ENCODE measurements around the gene NFE2L2. TPM values are rescaled to one million over a fixed set of nuclear protein-coding genes. Genes with fewer than 3 reads are reported as not detected.
A peak's percentile ranks its signal among the peaks of the same experiment; 100 is the strongest.
"Not testable (repeated sequence)": the region's sequence is repeated elsewhere in the genome, so short reads cannot be mapped to it uniquely, and the experiment has no call there.

The NFE2L2 gene
- total RNA-seq: 10 to 100 TPM; 68.2 to 84.1 TPM

DNA sequence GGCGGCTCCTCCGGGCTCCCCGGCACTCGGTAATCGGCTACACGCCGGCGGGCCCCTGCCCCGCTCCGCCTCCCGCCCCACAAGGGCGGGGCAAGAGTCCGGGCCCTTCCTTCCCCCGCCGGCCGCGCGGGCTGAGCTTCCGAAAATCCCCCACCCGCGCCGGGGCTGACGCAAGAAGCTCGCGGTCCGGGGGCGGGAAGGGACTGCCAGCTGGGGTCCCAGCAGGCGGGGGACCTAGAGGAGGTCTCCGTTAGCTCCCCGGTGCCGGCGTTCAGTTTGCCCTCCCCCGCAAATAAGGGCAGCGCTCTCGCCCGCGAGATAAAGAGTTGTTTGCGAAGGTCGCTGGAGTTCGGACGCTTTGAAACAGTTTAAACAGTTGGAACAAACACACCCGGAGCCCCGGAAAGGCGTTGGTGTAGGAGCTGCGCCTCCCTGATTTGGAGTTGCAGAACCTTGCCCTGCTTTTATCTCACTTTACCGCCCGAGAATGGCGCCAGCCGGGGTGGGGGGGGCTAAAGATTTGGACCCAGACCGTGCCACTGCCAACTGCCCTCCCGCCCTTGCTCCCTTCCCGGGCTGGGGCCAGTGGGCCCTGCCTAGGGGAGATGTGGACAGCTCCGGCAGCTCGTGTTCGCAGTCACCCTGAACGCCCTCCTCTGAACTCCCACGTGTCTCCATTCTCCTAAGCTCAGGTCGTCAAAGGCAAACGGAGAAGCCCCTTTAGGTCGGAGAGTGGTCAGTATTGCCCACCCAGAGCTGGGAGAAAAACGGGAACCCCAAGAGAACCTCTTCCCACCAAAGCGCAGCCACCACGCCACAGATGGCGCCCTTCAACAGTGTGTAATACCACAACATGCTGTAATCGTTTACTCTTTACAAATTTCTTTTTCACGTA, at the start of gene NFE2L2:
Gene NFE2L2, minus strand, starts transcription at position 35 of the 895 bp plus-strand sequence. CDS start 151 bp downstream, outside the sequence.
- TF ChIP-seq, protein P1, sequence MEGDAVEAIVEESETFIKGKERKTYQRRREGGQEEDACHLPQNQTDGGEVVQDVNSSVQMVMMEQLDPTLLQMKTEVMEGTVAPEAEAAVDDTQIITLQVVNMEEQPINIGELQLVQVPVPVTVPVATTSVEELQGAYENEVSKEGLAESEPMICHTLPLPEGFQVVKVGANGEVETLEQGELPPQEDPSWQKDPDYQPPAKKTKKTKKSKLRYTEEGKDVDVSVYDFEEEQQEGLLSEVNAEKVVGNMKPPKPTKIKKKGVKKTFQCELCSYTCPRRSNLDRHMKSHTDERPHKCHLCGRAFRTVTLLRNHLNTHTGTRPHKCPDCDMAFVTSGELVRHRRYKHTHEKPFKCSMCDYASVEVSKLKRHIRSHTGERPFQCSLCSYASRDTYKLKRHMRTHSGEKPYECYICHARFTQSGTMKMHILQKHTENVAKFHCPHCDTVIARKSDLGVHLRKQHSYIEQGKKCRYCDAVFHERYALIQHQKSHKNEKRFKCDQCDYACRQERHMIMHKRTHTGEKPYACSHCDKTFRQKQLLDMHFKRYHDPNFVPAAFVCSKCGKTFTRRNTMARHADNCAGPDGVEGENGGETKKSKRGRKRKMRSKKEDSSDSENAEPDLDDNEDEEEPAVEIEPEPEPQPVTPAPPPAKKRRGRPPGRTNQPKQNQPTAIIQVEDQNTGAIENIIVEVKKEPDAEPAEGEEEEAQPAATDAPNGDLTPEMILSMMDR (IDR thresholded peaks at IDR 0.05): peak in 1 of 2 donors; percentile 63
- H3K9me3 ChIP-seq: no peaks in the 10 kb centered on the region
- peaks cover 0 to 37% of the 10 kb centered on the region in 2 donors for H3K4me1 ChIP-seq
- peak within 1 kb of the TSS; percentile 100 for H3K27ac ChIP-seq
- peak within 1 kb of the TSS; percentile 89 to 99 for H3K4me3 ChIP-seq
- DNase-seq (ENCODE audit: low spot score): peak; percentile 94
- H3K27me3 ChIP-seq: no peaks in the 10 kb centered on the region
- H3K36me3 ChIP-seq: no peaks in the 10 kb centered on the region

DNA sequence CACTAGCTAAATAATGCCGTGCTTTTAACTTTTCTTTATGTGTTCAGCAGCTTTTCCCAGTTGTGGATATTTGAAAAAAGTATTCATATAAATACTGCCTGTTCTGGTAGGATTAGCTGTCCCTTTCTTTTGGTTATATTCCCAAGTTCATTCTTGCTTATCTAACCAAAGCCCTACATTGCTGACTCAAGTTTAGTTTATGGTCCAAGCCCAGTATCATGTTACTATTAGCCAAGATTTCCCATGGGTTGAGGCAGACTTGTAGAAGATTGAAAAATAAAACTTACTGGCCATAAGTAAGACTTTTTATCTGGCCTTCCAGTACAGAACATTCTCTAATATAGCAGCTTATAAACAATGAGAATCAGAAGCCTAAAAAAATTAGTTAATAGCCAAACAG, 49.7 kb upstream of the NFE2L2 start:
- TF ChIP-seq, protein P1 (IDR thresholded peaks at IDR 0.05): no peak
- peaks cover 0 to 23% of the 10 kb centered on the region in 2 donors for H3K4me1 ChIP-seq
- H3K36me3 ChIP-seq: no peaks in the 10 kb centered on the region
- H3K4me3 ChIP-seq: no peak overlapping the region
- no peak for DNase-seq (ENCODE audit: low spot score)
- no peaks in the 10 kb centered on the region for H3K9me3 ChIP-seq
- H3K27me3 ChIP-seq: no peaks in the 10 kb centered on the region
- peak overlapping the region; percentile 11 to 50 for H3K27ac ChIP-seq

DNA sequence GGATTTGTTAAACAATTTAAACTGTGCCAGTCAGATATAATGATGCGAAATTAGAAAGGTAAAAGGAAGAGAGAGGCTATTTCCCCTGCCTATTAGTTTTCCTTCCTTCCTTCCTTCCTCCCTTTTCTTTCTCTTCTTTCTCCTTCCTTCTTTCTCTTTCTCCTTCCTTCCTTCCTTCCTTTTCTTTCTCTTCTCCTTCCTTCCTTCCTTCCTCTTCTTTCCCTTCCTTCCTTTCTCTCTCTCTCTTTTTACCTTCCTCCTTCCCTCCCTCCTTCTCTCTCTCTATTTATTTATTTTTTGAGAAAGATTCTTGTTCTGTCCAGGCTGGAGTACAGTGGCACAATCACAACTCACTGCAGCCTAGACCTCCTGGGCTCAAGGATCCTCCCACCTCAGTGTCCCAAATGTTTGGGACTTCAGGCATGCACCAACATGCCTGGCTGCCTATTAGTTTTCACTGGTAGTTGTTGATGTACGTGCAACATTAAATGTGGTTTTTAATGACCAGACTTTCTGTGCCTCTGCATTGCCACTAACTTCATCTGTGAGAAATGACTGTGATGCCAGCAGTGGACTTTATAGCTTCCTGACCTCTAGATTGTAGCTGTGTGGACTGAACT, 48.7 kb upstream of the NFE2L2 start:
- Histone ChIP-seq H3K4me1 (peaks cover 0 to 23% of the 10 kb centered on the region in 2 donors), H3K4me3 (no peak overlapping the region), H3K36me3 (no peaks in the 10 kb centered on the region), H3K9me3 (no peaks in the 10 kb centered on the region), H3K27me3 (no peaks in the 10 kb centered on the region), H3K27ac (peak overlapping the region in 1 of 2 donors; percentile 25)
- DNase-seq (ENCODE audit: low spot score): no peak
- TF ChIP-seq, protein P1 (IDR thresholded peaks at IDR 0.05): no peak

DNA sequence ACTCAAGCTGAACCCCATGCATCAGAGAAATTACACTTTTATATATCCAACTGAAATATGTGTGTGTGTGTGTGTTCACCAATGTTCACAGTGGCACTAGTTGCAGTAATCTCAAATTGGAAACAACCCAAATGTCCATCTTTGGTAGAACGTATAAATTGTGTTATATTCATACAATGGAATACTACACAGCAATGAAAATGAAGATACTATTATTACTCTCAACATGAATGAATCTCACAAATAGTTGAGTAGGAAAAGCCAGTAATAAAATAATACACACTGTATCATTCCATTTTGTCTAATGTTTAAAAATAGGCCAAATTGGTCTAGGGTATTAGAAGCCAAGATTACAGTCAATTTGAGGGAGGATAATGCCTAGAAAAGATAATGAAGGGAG, 48.0 kb upstream of the NFE2L2 start:
- TF ChIP-seq, protein P1 (IDR thresholded peaks at IDR 0.05): no peak
- H3K4me3 ChIP-seq: no peak overlapping the region
- H3K27me3 ChIP-seq: no peaks in the 10 kb centered on the region
- DNase-seq (ENCODE audit: low spot score): no peak
- no peak overlapping the region for H3K27ac ChIP-seq
- H3K36me3 ChIP-seq: no peaks in the 10 kb centered on the region
- peaks cover 0 to 23% of the 10 kb centered on the region in 2 donors for H3K4me1 ChIP-seq
- H3K9me3 ChIP-seq: no peaks in the 10 kb centered on the region

DNA sequence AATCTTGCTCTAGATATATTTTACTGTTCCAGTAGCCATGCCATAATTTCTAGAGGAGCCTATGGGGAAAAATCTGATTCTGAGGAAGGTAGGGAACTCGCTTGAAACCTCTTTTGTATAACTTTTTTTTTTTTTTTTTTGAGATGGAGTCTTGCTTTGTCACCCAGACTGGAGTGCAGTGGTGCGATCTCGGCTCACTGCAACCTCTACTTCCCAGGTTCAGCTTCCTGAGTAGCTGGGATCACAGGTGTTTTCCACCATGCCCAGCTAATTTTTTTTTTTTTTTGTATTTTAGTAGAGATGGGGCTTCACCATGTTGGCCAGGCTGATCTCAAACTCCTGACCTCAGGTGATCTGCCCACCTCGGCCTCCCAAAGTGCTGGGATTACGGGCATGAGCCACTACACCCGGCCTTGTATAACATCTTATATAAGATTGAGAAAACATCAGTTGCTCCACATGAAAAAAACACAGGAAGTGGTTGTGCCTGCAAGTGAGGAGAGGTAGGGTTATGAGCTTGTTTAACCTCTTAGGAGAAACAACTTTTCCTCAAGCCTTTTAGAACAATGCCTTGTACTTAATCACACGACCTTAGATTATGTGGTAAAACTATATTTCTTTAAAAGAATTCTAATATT, 45.3 kb upstream of the NFE2L2 start:
- not testable (repeated sequence) for H3K27ac ChIP-seq; H3K4me3 ChIP-seq; H3K36me3 ChIP-seq; H3K9me3 ChIP-seq; DNase-seq (ENCODE audit: low spot score); H3K27me3 ChIP-seq
- peaks cover 0 to 15% of the 10 kb centered on the region in 2 donors for H3K4me1 ChIP-seq

DNA sequence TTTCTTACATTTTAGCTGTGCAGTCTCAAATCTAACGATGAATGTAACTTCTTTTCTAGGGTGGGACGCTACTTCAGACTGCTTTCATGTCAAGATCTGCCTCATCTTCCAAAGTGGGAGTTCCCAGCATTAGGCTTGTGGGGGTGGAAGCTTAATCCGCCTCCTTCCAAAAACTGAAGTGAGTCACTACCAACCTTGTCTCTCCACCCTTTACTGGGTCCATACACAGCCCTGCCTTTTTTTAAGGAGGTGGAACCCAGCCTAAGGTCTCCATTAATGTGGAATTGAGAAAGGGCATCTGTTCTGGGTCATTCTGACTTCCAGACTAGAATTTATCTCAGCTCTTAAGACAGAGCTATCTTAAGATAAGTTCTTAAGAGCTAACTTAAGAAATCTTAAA, 42.0 kb upstream of the NFE2L2 start:
- Histone ChIP-seq H3K36me3 (no peaks in the 10 kb centered on the region), H3K9me3 (no peaks in the 10 kb centered on the region), H3K4me1 (no peaks in the 10 kb centered on the region), H3K27me3 (no peaks in the 10 kb centered on the region), H3K4me3 (no peak overlapping the region), H3K27ac (no peak overlapping the region)
- no peak for DNase-seq (ENCODE audit: low spot score)
- TF ChIP-seq, protein P1 (IDR thresholded peaks at IDR 0.05): no peak

Measured in right atrium auricular region (tissue), 2 donors.